Ishikawa (cell line): ENCODE results near the gene EME1.

Experiments
- CEBPB ChIP-seq: IDR thresholded peaks from 2 replicates; pipeline ENCODE4 v1.6.1; 2012
- CREB1 ChIP-seq: IDR thresholded peaks from 2 replicates; pipeline ENCODE4 v1.6.1; 2012; ENCODE audit warnings: low read depth
- EGR1 ChIP-seq: IDR thresholded peaks from 2 replicates; pipeline ENCODE4 v1.6.1; 2012
- EP300 ChIP-seq: IDR thresholded peaks from 2 replicates; pipeline ENCODE4 v1.6.1; 2012; ENCODE audit warnings: borderline replicate concordance
- FOXM1 ChIP-seq: IDR thresholded peaks from 2 replicates; pipeline ENCODE4 v1.6.1; 2012; ENCODE audit warnings: low read depth, borderline replicate concordance
- MAX ChIP-seq: IDR thresholded peaks from 2 replicates; pipeline ENCODE4 v1.6.1; 2012
- NFIC ChIP-seq: IDR thresholded peaks from 2 replicates; pipeline ENCODE4 v1.6.1; 2012
- RAD21 ChIP-seq: IDR thresholded peaks from 2 replicates; pipeline ENCODE4 v1.6.1; 2012; ENCODE audit warnings: low read depth
- REST ChIP-seq: IDR thresholded peaks from 2 replicates; pipeline ENCODE4 v1.6.1; 2012; ENCODE audit warnings: low read depth, mild to moderate bottlenecking
- TAF1 ChIP-seq: IDR thresholded peaks from 2 replicates; pipeline ENCODE4 v1.6.1; 2012; ENCODE audit warnings: low read depth, mild to moderate bottlenecking
- TCF12 ChIP-seq: IDR thresholded peaks from 2 replicates; pipeline ENCODE4 v1.6.1; 2012; ENCODE audit warnings: low read depth
- TEAD4 ChIP-seq: IDR thresholded peaks from 2 replicates; pipeline ENCODE4 v1.6.1; 2012
- USF1 ChIP-seq: IDR thresholded peaks from 2 replicates; pipeline ENCODE4 v1.6.1; 2012
- YY1 ChIP-seq: IDR thresholded peaks from 2 replicates; pipeline ENCODE4 v1.6.1; 2012; ENCODE audit warnings: low read depth
- ZBTB7A ChIP-seq: IDR thresholded peaks from 2 replicates; pipeline ENCODE4 v1.6.1; 2012; ENCODE audit warnings: low read depth

EME1 gene

GRCh38 chr17:50356892-50357510 is 16.0 kb upstream of the EME1 start:
- TF ChIP-seq REST (no peak), EP300 (no peak), CEBPB (no peak), TEAD4 (no peak), TAF1 (no peak), NFIC (no peak), RAD21 (no peak), USF1 (no peak), ZBTB7A (no peak), TCF12 (no peak), EGR1 (no peak), MAX (no peak), FOXM1 (no peak), CREB1 (no peak)

GRCh38 chr17:50358177-50358576 is 14.9 kb upstream of the EME1 start:
- TF ChIP-seq YY1 (no peak), TAF1 (no peak), MAX (no peak), RAD21 (no peak), CREB1 (no peak), ZBTB7A (no peak), FOXM1 (no peak), TEAD4 (no peak), USF1 (no peak), NFIC (no peak), REST (no peak), EGR1 (no peak), EP300 (no peak), TCF12 (no peak), CEBPB (no peak)

DNA sequence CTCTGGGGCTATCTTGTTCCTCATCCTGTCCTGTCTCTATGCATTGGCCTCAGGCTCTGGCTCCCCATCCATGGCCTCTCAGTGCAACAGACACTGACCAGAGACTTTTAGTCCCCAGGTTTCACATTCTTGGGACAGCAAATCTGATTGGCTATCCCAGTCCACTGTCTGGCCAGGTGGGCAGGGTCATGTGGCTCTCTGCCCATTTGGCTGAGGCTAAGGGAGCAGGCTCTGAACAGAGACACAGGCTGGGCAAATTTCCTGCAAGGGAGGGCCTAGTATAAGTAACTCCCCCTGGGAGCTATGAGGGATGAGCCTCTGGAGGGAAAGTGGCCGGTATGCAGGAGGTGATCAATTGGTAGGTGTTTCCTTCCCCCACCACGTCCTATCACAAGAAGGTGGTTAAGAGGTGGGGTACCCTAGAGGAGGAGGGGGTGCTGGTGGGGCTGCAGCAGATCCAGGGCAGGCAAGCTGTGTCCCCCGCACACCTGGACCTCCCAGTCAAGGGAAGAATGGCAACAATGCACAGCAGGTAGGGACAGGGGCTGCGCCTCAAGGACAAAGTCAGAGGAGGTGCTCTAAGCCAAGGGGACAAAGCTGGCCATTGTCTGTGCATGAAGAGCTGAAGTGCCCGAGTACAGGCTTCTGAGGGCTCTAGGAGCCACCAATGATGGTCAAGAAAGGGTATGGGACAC is 13.9 kb upstream of the EME1 start:
- no peak for TF ChIP-seq TCF12
- TF ChIP-seq USF1: peak; percentile 74

GRCh38 chr17:50359998-50360461 is 13.0 kb upstream of the EME1 start:
- no peak for TF ChIP-seq REST
- no peak for TF ChIP-seq FOXM1
- no peak for TF ChIP-seq EGR1
- TF ChIP-seq TEAD4: no peak
- no peak for TF ChIP-seq TAF1
- no peak for TF ChIP-seq YY1
- TF ChIP-seq CEBPB: no peak
- no peak for TF ChIP-seq NFIC
- TF ChIP-seq MAX: no peak
- TF ChIP-seq CREB1: no peak
- TF ChIP-seq ZBTB7A: no peak
